GM12878 (cell line): Measurements from ENCODE around the gene RPS16. TPM values are rescaled to one million over a fixed set of nuclear protein-coding genes. Genes with fewer than 3 reads are reported as not detected.
A peak's percentile ranks its signal among the peaks of the same experiment; 100 is the strongest.

Source experiments
- ATAC-seq: fragments of 200-7000 bp; cut with Tn5 transposase; 3 replicates; pipeline ENCODE4 v1.9.1; 2020; ENCODE audit warnings: mild to moderate bottlenecking, moderate library complexity
- BruUV-seq: library from RNA; stranded (reverse); fragments of 400-500 nt; replicated peaks from 2 replicates; lab custom pipeline; 2021; lab: Mats Ljungman, UMichigan
- CTCF ChIA-PET: fragments of 300-600 bp; sonication (Branson Sonifier 250); formaldehyde crosslinking; extraction: SDS; loops from one replicate; lab custom pipeline; 2021; ENCODE audit warnings: inconsistent platforms; lab: Yijun Ruan, JAX
- POLR2A ChIA-PET: fragments of 350-600 bp; formaldehyde crosslinking; extraction: SDS; loops from one replicate; lab custom pipeline; 2021; ENCODE audit warnings: inconsistent platforms; lab: Charles Lee
- RAD21 ChIA-PET: fragments of 300-600 bp; sonication (Branson Sonifier 250); formaldehyde crosslinking; loops from one replicate; lab custom pipeline; 2023; ENCODE audit warnings: antibody characterized with exemption; ENCODE audit not compliant: unreplicated experiment; lab: Charles Lee
- SMC1A ChIA-PET: fragments of 300-600 bp; sonication (Branson Sonifier 250); formaldehyde crosslinking; loops from one replicate; lab custom pipeline; 2023; ENCODE audit not compliant: unreplicated experiment, uncharacterized antibody; lab: Charles Lee
- DNase-seq: peaks from one replicate; pipeline ENCODE4 v3.0.0-alpha.2; 2011; ENCODE audit warnings: low read depth, low spot score
- FAIRE-seq: peaks from 3 replicates; lab custom pipeline; 2011; peaks lifted over from hg19 to GRCh38; lab: Jason Lieb, UNC
- H2AFZ ChIP-seq: 2 replicates; pipeline ENCODE4 v1.6.0; 2011; ENCODE audit warnings: low read depth, low read length, control low read depth; ENCODE audit not compliant: control insufficient read depth
- H3K27ac ChIP-seq: 2 replicates; pipeline ENCODE4 v1.5.1; 2011; ENCODE audit warnings: control low read depth; ENCODE audit not compliant: control insufficient read depth, insufficient read depth
- H3K27me3 ChIP-seq, 2 experiments: replicated peaks in 1 of 2; 2 replicates each; pipeline versions ENCODE4 v1.6.0 to v1.6.1; 2011; ENCODE audit warnings: low read length in 1 of 2; ENCODE audit not compliant: control insufficient read depth in 2 of 2, insufficient read depth in 2 of 2
- H3K36me3 ChIP-seq, 2 experiments: 2 replicates each; pipeline ENCODE4 v1.5.1; 2011; ENCODE audit warnings: low read length in 1 of 2; ENCODE audit not compliant: control insufficient read depth in 2 of 2, insufficient read depth in 2 of 2
- H3K4me1 ChIP-seq: 2 replicates; pipeline ENCODE4 v1.6.1; 2011; ENCODE audit warnings: mild to moderate bottlenecking, low read length, moderate library complexity, mixed read lengths; ENCODE audit not compliant: control insufficient read depth, insufficient read depth
- H3K4me2 ChIP-seq: 2 replicates; pipeline ENCODE4 v1.6.0; 2011; ENCODE audit warnings: control low read depth; ENCODE audit not compliant: control insufficient read depth, insufficient read depth
- H3K4me3 ChIP-seq: fragments of 200-600 bp; sonication (generic); 2 replicates; pipeline ENCODE4 v1.5.1; 2016
- H3K79me2 ChIP-seq: 2 replicates; pipeline ENCODE4 v1.6.0; 2011; ENCODE audit warnings: low read length; ENCODE audit not compliant: control insufficient read depth, insufficient read depth
- H3K9ac ChIP-seq: 2 replicates; pipeline ENCODE4 v1.8.0; 2011; ENCODE audit warnings: low read length, control low read depth, mixed read lengths; ENCODE audit not compliant: control insufficient read depth, insufficient read depth
- H3K9me3 ChIP-seq: replicated peaks from 3 replicates; pipeline ENCODE4 v1.5.1; 2011; ENCODE audit warnings: mild to moderate bottlenecking, low read length; ENCODE audit not compliant: control insufficient read depth, insufficient read depth
- H4K20me1 ChIP-seq: 2 replicates; pipeline ENCODE4 v1.6.0; 2011; ENCODE audit not compliant: control insufficient read depth, insufficient read depth
- BMI1 ChIP-seq: fragments of 450-650 bp; IDR thresholded peaks from 2 replicates; pipeline ENCODE4 v1.6.1; 2016; ENCODE audit warnings: mild to moderate bottlenecking, moderate library complexity, borderline replicate concordance
- EP300 ChIP-seq, 2 experiments: fragments of 150-350 bp in 1 of 2; IDR thresholded peaks; 2 replicates each; pipeline ENCODE4 v1.6.1; 2011 to 2012; ENCODE audit warnings: low read depth in 2 of 2, low read length in 2 of 2, borderline replicate concordance in 1 of 2, improper control_type of control experiment in 1 of 2, inconsistent platforms in 1 of 2; ENCODE audit not compliant: control insufficient read depth in 1 of 2
- NRF1 ChIP-seq: conservative IDR thresholded peaks from 2 replicates; pipeline ENCODE4 v1.6.1; 2011; ENCODE audit warnings: mild to moderate bottlenecking, low read depth, low read length, improper control_type of control experiment
- POLR2AphosphoS5 ChIP-seq: IDR thresholded peaks from 2 replicates; pipeline ENCODE4 v1.6.1; 2011; ENCODE audit warnings: mild to moderate bottlenecking, low read length, inconsistent platforms
- SREBF1 ChIP-seq: IDR thresholded peaks from 2 replicates; pipeline ENCODE4 v1.6.1; 2012; ENCODE audit warnings: mild to moderate bottlenecking, low read length
- WGBS: methylation state at CpG from one replicate; pipeline ENCODE4 v1.1.6; 2016; ENCODE audit warnings: low lambda C conversion rate; ENCODE audit not compliant: insufficient replicate concordance, insufficient coverage; ENCODE audit errors: missing lambda C conversion rate; 5-methylcytosine and 5-hydroxymethylcytosine counted together
- in situ Hi-C: fragments of 300-500 bp; cut with MboI; formaldehyde crosslinking; loops from 9 replicates; pipeline ENCODE4 v1.14.3; 2018; ENCODE audit warnings: mixed read lengths
- intact Hi-C: fragments of 100-400 bp; cut with micrococcal nuclease; formaldehyde crosslinking; loops from one replicate; pipeline ENCODE4 v1.14.2; 2022; ENCODE audit not compliant: unreplicated experiment
- polyA plus RNA-seq, 11 experiments: library from polyadenylated mRNA; depleted of rRNA in 4 of 11; unstranded in 6 of 11; stranded (reverse) in 5 of 11; fragments of >200 nt; fragmentation: Nextera tagmentation in 4 of 11; fragmentation: Illumina TruSeq in 1 of 11; extraction: Ambion mirVana in 4 of 11; extraction: Trizol in 1 of 11; gene quantifications; 1 replicate in 1 of 11; 2 replicates in 10 of 11; pipeline versions ENCODE4 v1.2.1 to v1.2.3, GENCODE V29; 2011 to 2016; ENCODE audit warnings: inconsistent platforms in 2 of 11, missing spikeins in 2 of 11, low read depth in 1 of 11
- total RNA-seq, 4 experiments: library from RNA; depleted of rRNA in 3 of 4; stranded (reverse); fragments of >200 nt in 3 of 4; fragmentation: Illumina TruSeq in 1 of 4; extraction: Trizol in 1 of 4; gene quantifications; 2 replicates each; pipeline versions ENCODE4 v1.2.1 to v1.2.3, GENCODE V29; 2013 to 2021
- TF ChIP-seq, protein P1 (sequence below): fragments of 450-650 bp; IDR thresholded peaks from 2 replicates; pipeline ENCODE4 v1.6.1; 2018; ENCODE audit warnings: borderline replicate concordance, mild to moderate bottlenecking; ENCODE audit not compliant: partially characterized antibody
- TF ChIP-seq, protein P2 (sequence below): fragments of 150-350 bp; IDR thresholded peaks from 2 replicates; pipeline ENCODE4 v1.6.1; 2014; ENCODE audit warnings: mild to moderate bottlenecking, low read depth, low read length

The RPS16 gene
- total and polyA plus RNA-seq, 10 of the 15 experiments (the other 5 are each of a cell fraction or from before 2014, with no cell fraction given): 148 to 4,810 (median 2,343) TPM

DNA sequence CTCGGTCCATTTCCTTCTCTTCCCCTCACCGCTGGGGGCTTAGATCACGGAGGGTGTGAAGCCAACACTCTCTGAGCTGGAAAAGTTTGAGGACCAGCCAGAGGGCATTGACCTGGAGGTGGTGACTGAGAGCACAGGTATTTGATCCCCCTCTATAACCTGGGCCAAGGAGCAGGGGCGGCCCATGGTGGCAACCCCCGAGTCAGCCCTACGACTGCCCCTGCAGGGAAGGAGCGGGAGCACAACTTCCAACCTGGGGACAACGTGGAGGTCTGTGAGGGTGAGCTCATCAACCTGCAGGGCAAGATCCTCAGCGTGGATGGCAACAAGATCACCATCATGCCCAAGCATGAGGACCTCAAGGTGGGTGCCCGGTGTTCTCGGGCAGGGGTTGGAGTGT is 33.3 kb upstream of the RPS16 start (continued):
- TF ChIP-seq, protein P1, sequence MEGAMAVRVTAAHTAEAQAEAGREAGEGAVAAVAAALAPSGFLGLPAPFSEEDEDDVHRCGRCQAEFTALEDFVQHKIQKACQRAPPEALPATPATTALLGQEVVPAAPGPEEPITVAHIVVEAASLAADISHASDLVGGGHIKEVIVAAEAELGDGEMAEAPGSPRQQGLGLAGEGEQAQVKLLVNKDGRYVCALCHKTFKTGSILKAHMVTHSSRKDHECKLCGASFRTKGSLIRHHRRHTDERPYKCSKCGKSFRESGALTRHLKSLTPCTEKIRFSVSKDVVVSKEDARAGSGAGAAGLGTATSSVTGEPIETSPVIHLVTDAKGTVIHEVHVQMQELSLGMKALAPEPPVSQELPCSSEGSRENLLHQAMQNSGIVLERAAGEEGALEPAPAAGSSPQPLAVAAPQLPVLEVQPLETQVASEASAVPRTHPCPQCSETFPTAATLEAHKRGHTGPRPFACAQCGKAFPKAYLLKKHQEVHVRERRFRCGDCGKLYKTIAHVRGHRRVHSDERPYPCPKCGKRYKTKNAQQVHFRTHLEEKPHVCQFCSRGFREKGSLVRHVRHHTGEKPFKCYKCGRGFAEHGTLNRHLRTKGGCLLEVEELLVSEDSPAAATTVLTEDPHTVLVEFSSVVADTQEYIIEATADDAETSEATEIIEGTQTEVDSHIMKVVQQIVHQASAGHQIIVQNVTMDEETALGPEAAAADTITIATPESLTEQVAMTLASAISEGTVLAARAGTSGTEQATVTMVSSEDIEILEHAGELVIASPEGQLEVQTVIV: no peak
- TF ChIP-seq NRF1: no peak

DNA sequence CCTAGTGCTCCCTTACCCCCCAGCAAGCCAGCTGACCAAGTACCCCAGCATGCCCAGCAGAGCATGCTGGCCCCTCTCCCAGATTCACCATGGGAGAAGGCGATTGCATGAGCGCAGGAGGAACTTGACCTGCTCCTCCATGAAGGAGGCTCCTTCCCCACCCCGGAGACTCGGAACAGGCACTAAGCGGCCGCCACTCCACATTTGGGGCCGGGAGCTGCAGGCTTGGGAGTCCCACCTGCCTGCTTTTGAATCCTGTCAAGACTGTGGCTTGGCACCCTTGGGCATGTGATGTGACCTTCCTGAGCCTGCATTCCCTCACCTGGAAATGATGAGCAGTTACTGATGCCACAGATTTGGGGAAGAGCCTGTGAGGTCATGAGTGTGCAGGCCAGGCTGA is 32.2 kb upstream of the RPS16 start:
- no TSS peak for BruUV-seq
- in situ Hi-C loops: no loop called here
- WGBS: 98% methylated on average over 7 of the region's 7 CpGs
- H3K4me2 ChIP-seq: no peak overlapping the region
- DNase-seq (no peak), ATAC-seq (no peak)
- TF ChIP-seq SREBF1 (no peak), POLR2AphosphoS5 (peak; percentile 36; the same call in 1 of the 2 replicates), EP300 (IDR thresholded peaks at IDR 0.05; ENCODE audit: borderline replicate concordance in 1 of 2, control insufficient read depth in 1 of 2, low read depth in 2 of 2, low read length in 2 of 2) (no peak), BMI1 (no peak)
- TF ChIP-seq, protein P2, sequence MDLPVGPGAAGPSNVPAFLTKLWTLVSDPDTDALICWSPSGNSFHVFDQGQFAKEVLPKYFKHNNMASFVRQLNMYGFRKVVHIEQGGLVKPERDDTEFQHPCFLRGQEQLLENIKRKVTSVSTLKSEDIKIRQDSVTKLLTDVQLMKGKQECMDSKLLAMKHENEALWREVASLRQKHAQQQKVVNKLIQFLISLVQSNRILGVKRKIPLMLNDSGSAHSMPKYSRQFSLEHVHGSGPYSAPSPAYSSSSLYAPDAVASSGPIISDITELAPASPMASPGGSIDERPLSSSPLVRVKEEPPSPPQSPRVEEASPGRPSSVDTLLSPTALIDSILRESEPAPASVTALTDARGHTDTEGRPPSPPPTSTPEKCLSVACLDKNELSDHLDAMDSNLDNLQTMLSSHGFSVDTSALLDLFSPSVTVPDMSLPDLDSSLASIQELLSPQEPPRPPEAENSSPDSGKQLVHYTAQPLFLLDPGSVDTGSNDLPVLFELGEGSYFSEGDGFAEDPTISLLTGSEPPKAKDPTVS: no peak
- TF ChIP-seq, all 136 proteins: peak for 1
- Histone ChIP-seq H3K4me3 (no peak overlapping the region), H3K79me2 (no peaks in the 10 kb centered on the region), H3K9me3 (no peaks in the 10 kb centered on the region), H4K20me1 (no peaks in the 10 kb centered on the region), H3K36me3 (peaks cover 36 to 65% of the 10 kb centered on the region in 2 experiments; a peak in 3 of 4 replicates), H3K27me3 (no peaks in the 10 kb centered on the region), H3K27ac (no peak overlapping the region), H3K9ac (no peak overlapping the region), H3K4me1 (no peaks in the 10 kb centered on the region), H2AFZ (no peak overlapping the region)
- intact Hi-C loops: no loop called here
- POLR2A ChIA-PET: interaction anchor here (0.5 to 0.7 kb wide), 2 partner anchors 10 to 32 kb away, joined by 3 read pairs; partner anchors contain the start of gene RPS16
- CTCF ChIA-PET: no interaction called here
- FAIRE-seq: no peak
- RAD21 ChIA-PET: no interaction called here
- SMC1A ChIA-PET: no interaction called here
